ENCODE measurements around the gene RBFOX1.

RBFOX1 gene

GRCh38 chr16:7340938-7341337, 8.3 kb downstream of the RBFOX1 start:
- H3K4me3 ChIP-seq (ENCODE audit: low read depth, low read length): no peak overlapping the region
- no peak for TF ChIP-seq CTCF (IDR thresholded peaks at IDR 0.05; ENCODE audit: borderline replicate concordance, insufficient read depth, low read depth, low read length)

- no peak for TF ChIP-seq CTCF (IDR thresholded peaks at IDR 0.05; ENCODE audit: borderline replicate concordance, insufficient read depth, low read depth, low read length)
- no peak overlapping the region for H3K4me3 ChIP-seq (ENCODE audit: low read depth, low read length)
These were observed 10.0 kb downstream of the RBFOX1 start for GRCh38 chr16:7342598-7342997.

GRCh38 chr16:7343243-7343642, 10.6 kb downstream of the RBFOX1 start:
- no peak for TF ChIP-seq CTCF (IDR thresholded peaks at IDR 0.05; ENCODE audit: borderline replicate concordance, insufficient read depth, low read depth, low read length)
- H3K4me3 ChIP-seq (ENCODE audit: low read depth, low read length): no peak overlapping the region

GRCh38 chr16:7344830-7345780, 12.5 kb downstream of the RBFOX1 start:
- no peak overlapping the region for H3K4me3 ChIP-seq (ENCODE audit: low read depth, low read length)
- no peak for TF ChIP-seq CTCF (IDR thresholded peaks at IDR 0.05; ENCODE audit: borderline replicate concordance, insufficient read depth, low read depth, low read length)

- H3K4me3 ChIP-seq (ENCODE audit: low read depth, low read length): no peak overlapping the region
- TF ChIP-seq CTCF (IDR thresholded peaks at IDR 0.05; ENCODE audit: borderline replicate concordance, insufficient read depth, low read depth, low read length): no peak
These were observed 18.2 kb downstream of the RBFOX1 start for GRCh38 chr16:7350806-7351205.

GRCh38 chr16:7351610-7352510, 19.2 kb downstream of the RBFOX1 start:
- no peak for TF ChIP-seq CTCF (IDR thresholded peaks at IDR 0.05; ENCODE audit: borderline replicate concordance, insufficient read depth, low read depth, low read length)
- H3K4me3 ChIP-seq (ENCODE audit: low read depth, low read length): no peak overlapping the region
